PC-9 (cell line): ENCODE measurements around the gene HACD2.

Experiments
- EZH2 ChIP-seq: fragments of 200-600 bp; sonication (generic); IDR thresholded peaks from 2 replicates; pipeline ENCODE4 v1.8.0; 2017; ENCODE audit warnings: antibody characterized with exemption, low read depth
- TF ChIP-seq, protein P1 (sequence below): fragments of 200-600 bp; sonication (generic); conservative IDR thresholded peaks from 2 replicates; pipeline ENCODE4 v1.6.1; 2017; ENCODE audit warnings: mixed run types, antibody characterized with exemption, mild to moderate bottlenecking, moderate library complexity

DNA sequence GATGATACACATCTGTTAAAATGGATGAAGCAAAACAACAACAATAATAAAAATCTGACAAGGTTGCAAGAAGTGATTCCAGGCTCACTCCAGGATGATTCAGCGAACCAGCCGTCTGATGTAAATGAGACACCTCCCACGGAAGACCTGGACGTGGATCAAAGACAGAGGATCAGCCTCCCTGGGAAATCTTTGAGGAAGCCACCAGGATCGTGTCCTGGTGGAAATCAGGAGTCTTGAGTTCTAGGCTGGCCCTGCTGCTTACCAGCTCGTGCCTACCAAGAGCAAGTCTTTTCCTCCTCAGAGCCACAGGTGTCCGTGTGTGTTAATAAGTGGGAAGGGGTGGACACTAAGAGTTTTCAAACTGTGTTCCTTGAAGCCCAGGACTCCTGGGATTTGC, 120.6 kb downstream of the HACD2 start:
- TF ChIP-seq, protein P1, sequence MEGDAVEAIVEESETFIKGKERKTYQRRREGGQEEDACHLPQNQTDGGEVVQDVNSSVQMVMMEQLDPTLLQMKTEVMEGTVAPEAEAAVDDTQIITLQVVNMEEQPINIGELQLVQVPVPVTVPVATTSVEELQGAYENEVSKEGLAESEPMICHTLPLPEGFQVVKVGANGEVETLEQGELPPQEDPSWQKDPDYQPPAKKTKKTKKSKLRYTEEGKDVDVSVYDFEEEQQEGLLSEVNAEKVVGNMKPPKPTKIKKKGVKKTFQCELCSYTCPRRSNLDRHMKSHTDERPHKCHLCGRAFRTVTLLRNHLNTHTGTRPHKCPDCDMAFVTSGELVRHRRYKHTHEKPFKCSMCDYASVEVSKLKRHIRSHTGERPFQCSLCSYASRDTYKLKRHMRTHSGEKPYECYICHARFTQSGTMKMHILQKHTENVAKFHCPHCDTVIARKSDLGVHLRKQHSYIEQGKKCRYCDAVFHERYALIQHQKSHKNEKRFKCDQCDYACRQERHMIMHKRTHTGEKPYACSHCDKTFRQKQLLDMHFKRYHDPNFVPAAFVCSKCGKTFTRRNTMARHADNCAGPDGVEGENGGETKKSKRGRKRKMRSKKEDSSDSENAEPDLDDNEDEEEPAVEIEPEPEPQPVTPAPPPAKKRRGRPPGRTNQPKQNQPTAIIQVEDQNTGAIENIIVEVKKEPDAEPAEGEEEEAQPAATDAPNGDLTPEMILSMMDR, result no peak
- TF ChIP-seq EZH2, result no peak
